ENCODE measurements around the gene C10orf53. TPM values are rescaled to one million over a fixed set of nuclear protein-coding genes. Genes with fewer than 3 reads are reported as not detected.

The C10orf53 gene
- total and polyA plus RNA-seq, 2 of the 8 experiments (the other 6 are each of a cell fraction or from before 2014, with no cell fraction given): not detected

DNA sequence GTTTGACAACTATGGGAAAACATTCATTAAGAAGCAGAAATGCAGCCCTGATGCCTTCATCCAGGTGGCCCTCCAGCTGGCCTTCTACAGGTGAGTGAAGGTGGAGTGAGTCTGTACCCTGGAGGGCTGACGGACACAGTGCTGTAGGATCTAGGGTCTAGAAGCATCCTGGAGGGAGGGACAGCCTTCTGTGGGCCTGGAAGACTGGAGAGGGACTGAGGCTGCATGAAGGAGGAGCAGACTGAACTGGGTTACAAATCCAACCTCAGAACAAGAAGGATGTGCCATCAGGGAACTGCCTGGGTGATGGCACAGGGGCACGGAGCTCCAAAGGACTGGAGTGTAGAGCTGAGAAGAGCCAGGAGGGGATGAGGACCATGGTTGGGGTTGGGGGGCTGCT, 27.5 kb upstream of the C10orf53 start:
- H2BK12ac ChIP-seq (ENCODE audit: low read depth, low read length): no peak overlapping the region
- H2AK5ac ChIP-seq (ENCODE audit: low read depth, low read length): no peak overlapping the region
- H3K4me2 ChIP-seq (ENCODE audit: insufficient read depth in 1 of 2, low read depth in 2 of 2, low read length in 2 of 2): no peak overlapping the region
- H3K79me1 ChIP-seq (ENCODE audit: low read depth, low read length): no peaks in the 10 kb centered on the region
- H4K20me1 ChIP-seq (replicated peaks in 1 of 2; ENCODE audit: control insufficient read depth in 1 of 2, insufficient read depth in 2 of 2, low read length in 2 of 2): no peaks in the 10 kb centered on the region
- H4K8ac ChIP-seq (ENCODE audit: extremely low read depth, insufficient read depth, low read length): no peak overlapping the region
- FAIRE-seq: no peak
- no peak overlapping the region for H4K91ac ChIP-seq (replicated peaks; ENCODE audit: insufficient read length, low read length)
- H3K9ac ChIP-seq (replicated peaks in 1 of 4; ENCODE audit: extremely low read depth in 1 of 4, low read depth in 3 of 4, low read length in 3 of 4): no peak overlapping the region
- peaks cover 0 to 4% (median 1%) of the 10 kb centered on the region in 4 experiments; a peak in 3 of 7 replicates for H3K4me1 ChIP-seq (replicated peaks in 1 of 4; ENCODE audit: control insufficient read depth in 3 of 4, insufficient read depth in 4 of 4, low read length in 3 of 4)
- H3K4me3 ChIP-seq (ENCODE audit: extremely low read depth in 1 of 4, insufficient read depth in 2 of 4, low read depth in 3 of 4, low read length in 4 of 4): no peak overlapping the region
- no peaks in the 10 kb centered on the region for H3K79me2 ChIP-seq (ENCODE audit: control insufficient read depth in 1 of 2, insufficient read depth in 2 of 2, low read length in 2 of 2)
- no peak overlapping the region for H3K27ac ChIP-seq (ENCODE audit: low read depth, low read length)
- H3K18ac ChIP-seq (ENCODE audit: extremely low read depth, low read length): no peak overlapping the region
- no peak overlapping the region for H3K56ac ChIP-seq (replicated peaks; ENCODE audit: insufficient read length, low read depth, low read length)
- H2BK5ac ChIP-seq (ENCODE audit: low read depth, low read length): no peak overlapping the region
- no peak overlapping the region for H2BK15ac ChIP-seq (ENCODE audit: low read length)
- no peak overlapping the region for H2BK120ac ChIP-seq (replicated peaks; ENCODE audit: low read depth, low read length)
- no peak overlapping the region for H4K5ac ChIP-seq (ENCODE audit: insufficient read length, low read depth, low read length)
- H3K14ac ChIP-seq (ENCODE audit: insufficient read length): no peak overlapping the region
- no peak for TF ChIP-seq SIN3A (conservative IDR thresholded peaks at IDR 0.05 in 1 of 2, IDR thresholded peaks at IDR 0.05 in 1 of 2; ENCODE audit: low read depth in 1 of 2, low read length in 2 of 2)
- POLR2A ChIA-PET (ENCODE audit: partially characterized antibody): no interaction called here
- no peak overlapping the region for H2BK20ac ChIP-seq (ENCODE audit: low read length)
- CTCF ChIA-PET (ENCODE audit: partially characterized antibody): interaction anchor here (1.0 to 1.2 kb wide), 2 partner anchors 18 to 32 kb away, joined by 3 to 4 read pairs; no protein-coding TSS in a partner anchor
- H3K9me3 ChIP-seq (ENCODE audit: insufficient read depth in 2 of 2, low read depth in 1 of 2, low read length in 1 of 2): no peaks in the 10 kb centered on the region
- H2AFZ ChIP-seq (ENCODE audit: low read length): no peak overlapping the region
- 91% methylated on average over 2 of the region's 2 CpGs; no CpG with 5 or more reads in 1 of the 2 experiments for WGBS, 2 experiments (ENCODE audit: extremely low coverage in 1 of 2, insufficient coverage in 1 of 2, insufficient read length in 1 of 2, insufficient replicate concordance in 2 of 2, low coverage in 1 of 2, low lambda C conversion rate in 2 of 2, missing lambda C conversion rate in 1 of 2)
- no peak overlapping the region for H3K23ac ChIP-seq (ENCODE audit: insufficient read length)
- no peaks in the 10 kb centered on the region for H3K36me3 ChIP-seq (ENCODE audit: control insufficient read depth in 2 of 4, insufficient read depth in 4 of 4, low read length in 3 of 4)
- H3K27me3 ChIP-seq (replicated peaks in 1 of 4; ENCODE audit: control insufficient read depth in 3 of 4, extremely low read depth in 1 of 4, insufficient read depth in 3 of 4, low read length in 3 of 4): peaks cover 0 to 2% (median 0%) of the 10 kb centered on the region in 4 experiments; a peak in 2 of 7 replicates
- no peaks in the 10 kb centered on the region for H3K23me2 ChIP-seq (ENCODE audit: low read depth, low read length)
- no peak overlapping the region for H3K4ac ChIP-seq (replicated peaks; ENCODE audit: insufficient read length, low read depth, low read length)
- peak in 1 of 2 experiments; percentile 14 for DNase-seq (ENCODE audit: low read depth in 1 of 2, low spot score in 2 of 2)
